Measurements from ENCODE around the gene MAST4.

MAST4 gene

GRCh38 chr5:66966439-66966838 lies 370.2 kb downstream of the MAST4 start:
- Mint-ChIP-seq H3K27ac (no peak overlapping the region), H3K4me3 (no peak overlapping the region), H3K27me3 (no peaks in the 10 kb centered on the region), H3K36me3 (no peaks in the 10 kb centered on the region), H3K4me1 (no peaks in the 10 kb centered on the region), H3K9me3 (no peaks in the 10 kb centered on the region)
- CTCF ChIA-PET: no interaction called here
- no peak for DNase-seq

- no peaks in the 10 kb centered on the region for H3K36me3 Mint-ChIP-seq
- H3K4me3 Mint-ChIP-seq: no peak overlapping the region
- DNase-seq: no peak
- H3K4me1 Mint-ChIP-seq: no peaks in the 10 kb centered on the region
- H3K27ac Mint-ChIP-seq: no peak overlapping the region
- H3K9me3 Mint-ChIP-seq: no peaks in the 10 kb centered on the region
- no peaks in the 10 kb centered on the region for H3K27me3 Mint-ChIP-seq
- CTCF ChIA-PET: no interaction called here
These were observed 370.9 kb downstream of the MAST4 start for GRCh38 chr5:66967102-66967501.

- H3K4me1 Mint-ChIP-seq: no peaks in the 10 kb centered on the region
- CTCF ChIA-PET: no interaction called here
These were observed 371.7 kb downstream of the MAST4 start for GRCh38 chr5:66967826-66968262.

GRCh38 chr5:66969484-66969883 lies 373.3 kb downstream of the MAST4 start:
- Mint-ChIP-seq H3K27ac (no peak overlapping the region), H3K4me1 (no peaks in the 10 kb centered on the region), H3K36me3 (no peaks in the 10 kb centered on the region), H3K9me3 (no peaks in the 10 kb centered on the region), H3K27me3 (no peaks in the 10 kb centered on the region), H3K4me3 (no peak overlapping the region)
- DNase-seq: no peak
- CTCF ChIA-PET: no interaction called here

More at GRCh38 chr5:66967826-66968262, 371.7 kb downstream of the MAST4 start:
- DNase-seq: no peak
- H3K36me3 Mint-ChIP-seq: no peaks in the 10 kb centered on the region
- H3K9me3 Mint-ChIP-seq: no peaks in the 10 kb centered on the region
- H3K27me3 Mint-ChIP-seq: no peaks in the 10 kb centered on the region
- no peak overlapping the region for H3K27ac Mint-ChIP-seq
- no peak overlapping the region for H3K4me3 Mint-ChIP-seq

GRCh38 chr5:66969963-66970362 lies 373.8 kb downstream of the MAST4 start:
- no peaks in the 10 kb centered on the region for H3K4me1 Mint-ChIP-seq
- no peaks in the 10 kb centered on the region for H3K36me3 Mint-ChIP-seq
- no peak for DNase-seq
- H3K4me3 Mint-ChIP-seq: no peak overlapping the region
- H3K27ac Mint-ChIP-seq: no peak overlapping the region
- CTCF ChIA-PET: no interaction called here
- H3K27me3 Mint-ChIP-seq: no peaks in the 10 kb centered on the region
- no peaks in the 10 kb centered on the region for H3K9me3 Mint-ChIP-seq

GRCh38 chr5:66972004-66972403 lies 375.8 kb downstream of the MAST4 start:
- no peak for DNase-seq
- Mint-ChIP-seq H3K36me3 (no peaks in the 10 kb centered on the region), H3K4me1 (no peaks in the 10 kb centered on the region), H3K4me3 (no peak overlapping the region), H3K27me3 (no peaks in the 10 kb centered on the region), H3K27ac (no peak overlapping the region), H3K9me3 (no peaks in the 10 kb centered on the region)
- CTCF ChIA-PET: no interaction called here

- CTCF ChIA-PET: no interaction called here
These were observed 378.1 kb downstream of the MAST4 start for GRCh38 chr5:66974256-66974655.

GRCh38 chr5:66976108-66976507 lies 379.9 kb downstream of the MAST4 start:
- H3K36me3 Mint-ChIP-seq: no peaks in the 10 kb centered on the region
- no peaks in the 10 kb centered on the region for H3K9me3 Mint-ChIP-seq
- peaks cover 3% of the 10 kb centered on the region for H3K27me3 Mint-ChIP-seq
- H3K4me3 Mint-ChIP-seq: no peak overlapping the region
- CTCF ChIA-PET: no interaction called here
- DNase-seq: no peak
- no peak overlapping the region for H3K27ac Mint-ChIP-seq
- H3K4me1 Mint-ChIP-seq: no peaks in the 10 kb centered on the region

More at GRCh38 chr5:66974256-66974655, 378.1 kb downstream of the MAST4 start:
- Mint-ChIP-seq H3K27ac (no peak overlapping the region), H3K27me3 (no peaks in the 10 kb centered on the region), H3K36me3 (no peaks in the 10 kb centered on the region), H3K9me3 (no peaks in the 10 kb centered on the region), H3K4me1 (no peaks in the 10 kb centered on the region), H3K4me3 (no peak overlapping the region)
- DNase-seq: no peak

GRCh38 chr5:66979738-66980137 lies 383.5 kb downstream of the MAST4 start:
- Mint-ChIP-seq H3K36me3 (no peaks in the 10 kb centered on the region), H3K27me3 (peaks cover 5% of the 10 kb centered on the region), H3K4me3 (no peak overlapping the region), H3K4me1 (no peaks in the 10 kb centered on the region), H3K9me3 (no peaks in the 10 kb centered on the region), H3K27ac (no peak overlapping the region)
- no peak for DNase-seq
- CTCF ChIA-PET: no interaction called here

GRCh38 chr5:66981266-66982055 lies 385.3 kb downstream of the MAST4 start:
- Mint-ChIP-seq H3K9me3 (no peaks in the 10 kb centered on the region), H3K27ac (no peak overlapping the region), H3K27me3 (peaks cover 9% of the 10 kb centered on the region), H3K4me1 (peaks cover 4% of the 10 kb centered on the region), H3K4me3 (no peak overlapping the region), H3K36me3 (no peaks in the 10 kb centered on the region)
- no peak for DNase-seq
- CTCF ChIA-PET: no interaction called here

GRCh38 chr5:66982056-66982387 lies 385.8 kb downstream of the MAST4 start:
- H3K4me3 Mint-ChIP-seq: no peak overlapping the region
- CTCF ChIA-PET: no interaction called here
- peaks cover 4% of the 10 kb centered on the region for H3K4me1 Mint-ChIP-seq
- H3K27ac Mint-ChIP-seq: no peak overlapping the region
- H3K36me3 Mint-ChIP-seq: no peaks in the 10 kb centered on the region
- H3K27me3 Mint-ChIP-seq: peaks cover 9% of the 10 kb centered on the region
- no peak for DNase-seq
- no peaks in the 10 kb centered on the region for H3K9me3 Mint-ChIP-seq

GRCh38 chr5:66982470-66982869 lies 386.3 kb downstream of the MAST4 start:
- Mint-ChIP-seq H3K27me3 (peaks cover 9% of the 10 kb centered on the region), H3K9me3 (no peaks in the 10 kb centered on the region), H3K36me3 (no peaks in the 10 kb centered on the region), H3K4me1 (peaks cover 4% of the 10 kb centered on the region), H3K4me3 (no peak overlapping the region), H3K27ac (no peak overlapping the region)
- DNase-seq: no peak
- CTCF ChIA-PET: no interaction called here

GRCh38 chr5:66985417-66985816 lies 389.2 kb downstream of the MAST4 start:
- Mint-ChIP-seq H3K4me1 (peaks cover 8% of the 10 kb centered on the region), H3K36me3 (no peaks in the 10 kb centered on the region), H3K27me3 (peaks cover 9% of the 10 kb centered on the region), H3K9me3 (no peaks in the 10 kb centered on the region), H3K27ac (no peak overlapping the region), H3K4me3 (no peak overlapping the region)
- CTCF ChIA-PET: no interaction called here
- DNase-seq: no peak

- no peak for DNase-seq
- H3K9me3 Mint-ChIP-seq: no peaks in the 10 kb centered on the region
- CTCF ChIA-PET: interaction anchor here (1.1 to 1.4 kb wide), 5 partner anchors 27 to 224 kb away, joined by 3 to 5 read pairs (median 3); no protein-coding TSS in a partner anchor
- peaks cover 6% of the 10 kb centered on the region for H3K27me3 Mint-ChIP-seq
- no peaks in the 10 kb centered on the region for H3K36me3 Mint-ChIP-seq
- H3K4me1 Mint-ChIP-seq: peaks cover 8% of the 10 kb centered on the region
- no peak overlapping the region for H3K27ac Mint-ChIP-seq
- H3K4me3 Mint-ChIP-seq: no peak overlapping the region
These were observed 389.8 kb downstream of the MAST4 start for GRCh38 chr5:66986009-66986408.

GRCh38 chr5:66986534-66986933 lies 390.3 kb downstream of the MAST4 start:
- Mint-ChIP-seq H3K36me3 (no peaks in the 10 kb centered on the region), H3K9me3 (no peaks in the 10 kb centered on the region), H3K4me1 (peaks cover 8% of the 10 kb centered on the region), H3K4me3 (no peak overlapping the region), H3K27ac (no peak overlapping the region), H3K27me3 (peaks cover 6% of the 10 kb centered on the region)
- no peak for DNase-seq
- CTCF ChIA-PET: interaction anchor here (1.0 to 1.5 kb wide), 8 partner anchors 10 to 223 kb away, joined by 3 to 5 read pairs (median 3); no protein-coding TSS in a partner anchor

Data from activated naive CD4-positive, alpha-beta T cell treated with anti-CD3 and anti-CD28 coated beads, Interleukin-2, amount 10 ng/mL, durations not matched to agents 7 days and 5 days (primary cell).